ENCODE measurements around the gene DNAJB8. TPM values are rescaled to one million over a fixed set of nuclear protein-coding genes. Genes with fewer than 3 reads are reported as not detected.

DNAJB8 gene
- total and polyA plus RNA-seq, 9 of the 15 experiments (the other 6 are each of a cell fraction or from before 2014, with no cell fraction given) = not detected

- TF ChIP-seq MNT (conservative IDR thresholded peaks at IDR 0.05) (peak; percentile 30 to 61), ZNF133 (CRISPR knock-in tag; IDR thresholded peaks at IDR 0.05) (no peak), ZNF445 (CRISPR knock-in tag; IDR thresholded peaks at IDR 0.05; ENCODE audit: low read depth) (no peak), CTBP1 (IDR thresholded peaks at IDR 0.05; ENCODE audit: borderline replicate concordance) (no peak), ZNF444 (CRISPR knock-in tag; IDR thresholded peaks at IDR 0.05) (no peak), CBX2 (IDR thresholded peaks at IDR 0.05; ENCODE audit: insufficient read depth, low read length, poor library complexity, severe bottlenecking) (no peak), ATF1 (CRISPR knock-in tag; IDR thresholded peaks at IDR 0.05) (no peak), ATF1 (tag; IDR thresholded peaks at IDR 0.05) (0 out of 2 replicates have a peak, but pooled peaks have one; percentile 18), ZNF583 (CRISPR knock-in tag; IDR thresholded peaks at IDR 0.05) (no peak), ZNF277 (CRISPR knock-in tag; IDR thresholded peaks at IDR 0.05; ENCODE audit: borderline replicate concordance) (no peak), NFATC3 (IDR thresholded peaks at IDR 0.05) (no peak), BCOR (IDR thresholded peaks at IDR 0.05) (no peak), MTA3 (IDR thresholded peaks at IDR 0.05; ENCODE audit: borderline replicate concordance) (no peak), RBBP5 (IDR thresholded peaks at IDR 0.05; ENCODE audit: borderline replicate concordance, insufficient read depth, low read length, poor library complexity, severe bottlenecking) (peak; percentile 46), ZBTB43 (CRISPR knock-in tag; IDR thresholded peaks at IDR 0.05) (no peak; the same call in 1 of the 2 replicates), SRSF1 (IDR thresholded peaks at IDR 0.05; ENCODE audit: low read depth, low read length) (no peak), NEUROD1 (IDR thresholded peaks at IDR 0.05; ENCODE audit: borderline replicate concordance, low read depth, low read length, partially characterized antibody) (peak; percentile 25), FOSL1 (tag; conservative IDR thresholded peaks at IDR 0.05) (no peak), POLR2G (IDR thresholded peaks at IDR 0.05; ENCODE audit: low read depth, low read length) (peak; percentile 80), CEBPG (CRISPR knock-in tag; IDR thresholded peaks at IDR 0.05) (no peak), CEBPG (tag; conservative IDR thresholded peaks at IDR 0.05 in 1 of 2, IDR thresholded peaks at IDR 0.05 in 1 of 2) (no peak), ZEB2 (IDR thresholded peaks at IDR 0.05) (no peak), ZBTB1 (CRISPR knock-in tag; IDR thresholded peaks at IDR 0.05; ENCODE audit: borderline replicate concordance, low read depth) (no peak), HDAC8 (tag; IDR thresholded peaks at IDR 0.05) (no peak), ATF4 (CRISPR knock-in tag; IDR thresholded peaks at IDR 0.05) (no peak)
Measured at GRCh38 chr3:128497305-128498126, 30.8 kb upstream of the DNAJB8 start (continued).

Measured in K562 (cell line).